GM12875 (cell line): ENCODE data around the gene PET100.
A peak's percentile ranks its signal among the peaks of the same experiment; 100 is the strongest.

Experiments
- H3K4me3 ChIP-seq: one replicate; pipeline ENCODE4 v1.5.1; 2011; ENCODE audit warnings: low read depth, low read length, control low read depth
- CTCF ChIP-seq: IDR thresholded peaks from 2 replicates; pipeline ENCODE4 v1.5.1; 2011; ENCODE audit warnings: low read depth, mild to moderate bottlenecking, control low read depth, inconsistent platforms, low read length, moderate library complexity, borderline replicate concordance; ENCODE audit not compliant: insufficient read depth

PET100 gene

GRCh38 chr19:7627166-7627565, 2.4 kb upstream of the PET100 start:
- no peak for TF ChIP-seq CTCF
- H3K4me3 ChIP-seq = no peak overlapping the region

- H3K4me3 ChIP-seq = peak overlapping the region; percentile 89
- no peak for TF ChIP-seq CTCF
These were observed 843 bp upstream of the PET100 start for GRCh38 chr19:7628589-7629311.

- no peak for TF ChIP-seq CTCF
- H3K4me3 ChIP-seq = no peak overlapping the region
These were observed 2.0 kb downstream of the PET100 start for GRCh38 chr19:7631577-7631976.

GRCh38 chr19:7632340-7633203, 3.0 kb downstream of the PET100 start:
- no peak overlapping the region for H3K4me3 ChIP-seq
- TF ChIP-seq CTCF = no peak

- no peak within 1 kb of the TSS for H3K4me3 ChIP-seq
- no peak for TF ChIP-seq CTCF
These were observed 4.1 kb downstream of the PET100 start, which contains the start of gene PCP2 for GRCh38 chr19:7633698-7634097. PCP2 (minus strand) TSS chr19:7633719; CDS start chr19:7633457, 262 bp downstream.

GRCh38 chr19:7635670-7636069, 6.1 kb downstream of the PET100 start:
- no peak overlapping the region for H3K4me3 ChIP-seq
- no peak for TF ChIP-seq CTCF

- no peak overlapping the region for H3K4me3 ChIP-seq
These were observed 6.7 kb downstream of the PET100 start for GRCh38 chr19:7636317-7636690.

More at GRCh38 chr19:7636317-7636690, 6.7 kb downstream of the PET100 start:
- no peak for TF ChIP-seq CTCF
